Ovary (tissue), 3 donors: ENCODE results near the gene ABCG1.

ENCODE experiments used
- CTCF ChIP-seq, 3 donors: fragments of 450-650 bp in 2 of 3; fragments of 200-600 bp in 1 of 3; IDR thresholded peaks; one replicate each; pipeline versions ENCODE4 v1.5.1 to v1.8.0; 2016 to 2022; ENCODE audit warnings: antibody characterized with exemption in 3 of 3, mild to moderate bottlenecking in 1 of 3
- EP300 ChIP-seq: sonication (generic); formaldehyde crosslinking; IDR thresholded peaks from one replicate; pipeline ENCODE4 v1.6.1; 2017; ENCODE audit warnings: antibody characterized with exemption
- POLR2A ChIP-seq: fragments of 450-650 bp; IDR thresholded peaks from one replicate; pipeline ENCODE4 v1.6.1; 2017; ENCODE audit warnings: antibody characterized with exemption, mild to moderate bottlenecking, moderate library complexity
- donor health status: DM: no; HTN: no; CAD: no.

- TF ChIP-seq CTCF (IDR thresholded peaks at IDR 0.05) (no peak), POLR2A (no peak), EP300 (no peak)
These were observed 27.9 kb upstream of the ABCG1 start for GRCh38 chr21:42191064-42191463.
